ENCODE data around the gene DAAM2.

The DAAM2 gene

DNA sequence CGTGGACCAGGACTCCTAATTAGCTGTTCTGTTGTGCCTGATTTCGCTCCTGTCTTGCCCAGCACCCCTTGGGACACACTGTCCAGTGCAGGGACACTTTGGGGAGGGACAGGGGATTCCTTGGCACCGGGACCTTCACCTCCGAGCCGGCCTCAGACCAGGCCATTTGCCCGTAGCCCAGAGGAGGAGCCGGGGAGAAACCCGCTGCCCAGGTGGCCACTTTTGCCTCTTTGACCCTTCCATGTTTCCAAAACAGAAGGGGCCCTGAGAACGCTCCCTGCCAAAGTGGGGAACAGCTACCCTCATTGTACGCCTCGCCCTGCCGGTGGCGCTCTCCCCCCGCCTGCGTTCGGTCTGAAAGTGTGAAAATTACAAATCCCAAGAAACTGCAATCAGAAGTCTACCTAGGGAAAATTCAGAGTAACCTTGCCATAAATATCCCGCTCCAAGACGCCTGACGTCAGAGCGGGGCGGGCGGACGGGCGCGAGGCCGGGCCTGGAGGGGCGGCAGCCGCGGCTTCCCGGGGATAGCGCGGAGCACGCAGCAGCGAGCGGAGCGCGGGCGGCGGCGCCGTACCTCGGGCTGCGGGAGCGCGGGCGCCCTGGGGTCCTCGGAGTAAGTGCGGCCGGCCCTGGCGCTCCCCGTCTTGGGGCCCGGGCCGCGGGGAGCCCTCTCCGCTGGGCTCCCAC is at the start of gene DAAM2:
Gene DAAM2 (plus strand): TSS at position 527 of the 690 bp plus-strand sequence. CDS start 63,927 bp downstream, outside the sequence.
- no peak for FAIRE-seq

DNA sequence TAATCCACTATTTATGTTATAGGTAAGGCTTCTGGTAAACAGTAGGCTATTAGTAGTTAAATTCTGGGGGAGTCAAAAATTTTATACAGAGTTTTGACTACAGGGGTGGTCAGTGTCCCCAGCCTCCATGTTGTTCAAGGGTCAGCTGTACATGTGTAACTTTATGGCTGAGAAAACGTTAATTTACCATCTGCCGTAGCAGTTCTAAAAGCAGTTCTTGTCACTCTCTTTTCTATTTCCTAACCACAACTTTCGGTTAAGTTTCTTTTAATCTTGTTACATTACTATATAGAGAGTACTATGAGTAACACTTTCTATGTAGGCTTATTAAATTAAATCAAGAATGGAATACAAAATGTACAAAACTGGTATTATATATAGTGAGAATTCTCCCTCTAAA is 45.4 kb upstream of the DAAM2 start:
- no peak for FAIRE-seq

DNA sequence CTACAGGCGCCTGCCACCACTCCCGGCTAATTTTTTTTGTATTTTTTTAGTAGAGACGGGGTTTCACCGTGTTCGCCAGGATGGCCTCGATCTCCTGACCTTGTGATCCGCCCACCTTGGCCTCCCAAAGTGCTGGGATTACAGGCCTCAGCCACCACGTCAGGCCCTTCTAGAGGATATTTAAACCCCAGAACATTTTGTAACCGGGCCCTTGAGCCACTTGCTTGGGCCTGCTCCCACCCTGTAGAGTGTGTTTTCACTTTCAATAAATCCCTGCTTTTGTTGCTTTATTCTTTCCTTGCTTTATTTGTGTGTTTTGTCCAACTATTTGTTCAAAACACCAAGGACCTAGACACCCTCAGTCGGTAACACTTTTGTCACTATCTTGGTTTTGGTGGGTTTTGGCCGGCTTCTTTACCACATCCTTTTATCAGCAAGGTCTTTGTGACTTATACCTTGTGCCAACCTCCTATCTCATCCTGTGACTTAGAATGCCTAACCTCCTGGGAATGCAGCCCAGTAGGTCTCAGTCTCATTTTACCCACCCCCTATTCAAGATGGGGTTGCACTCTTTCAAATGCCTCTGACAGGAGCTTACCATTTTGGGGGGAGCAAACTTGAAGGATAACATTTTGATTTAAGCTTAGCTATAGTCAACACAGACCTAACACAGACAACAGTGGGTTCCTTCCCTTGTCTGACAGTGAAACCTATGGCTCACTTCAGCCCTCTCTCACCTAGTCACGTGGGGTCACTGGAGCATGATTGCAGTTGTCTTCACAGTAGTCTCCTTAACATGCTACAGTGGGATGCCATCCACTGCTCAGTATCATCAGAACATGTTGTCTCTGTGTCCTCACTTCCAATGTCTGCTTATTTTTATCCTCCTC is 39.1 kb upstream of the DAAM2 start:
- no peak for FAIRE-seq

DNA sequence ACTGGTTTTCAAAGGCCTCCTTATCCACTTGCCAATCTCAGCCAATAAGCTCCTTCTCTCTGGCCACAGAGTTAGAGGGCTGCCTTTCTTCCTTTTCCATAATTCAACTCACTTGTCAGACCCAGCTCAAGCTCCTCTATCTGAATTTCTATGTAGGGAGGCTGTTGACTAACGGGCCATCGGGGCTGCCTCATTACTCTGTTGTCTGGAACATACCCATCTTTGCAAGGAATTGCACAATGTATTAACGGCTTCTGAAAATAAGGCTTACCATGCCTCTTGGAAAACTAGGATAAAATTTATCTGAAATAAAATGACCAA is 38.5 kb upstream of the DAAM2 start:
- no peak for FAIRE-seq

DNA sequence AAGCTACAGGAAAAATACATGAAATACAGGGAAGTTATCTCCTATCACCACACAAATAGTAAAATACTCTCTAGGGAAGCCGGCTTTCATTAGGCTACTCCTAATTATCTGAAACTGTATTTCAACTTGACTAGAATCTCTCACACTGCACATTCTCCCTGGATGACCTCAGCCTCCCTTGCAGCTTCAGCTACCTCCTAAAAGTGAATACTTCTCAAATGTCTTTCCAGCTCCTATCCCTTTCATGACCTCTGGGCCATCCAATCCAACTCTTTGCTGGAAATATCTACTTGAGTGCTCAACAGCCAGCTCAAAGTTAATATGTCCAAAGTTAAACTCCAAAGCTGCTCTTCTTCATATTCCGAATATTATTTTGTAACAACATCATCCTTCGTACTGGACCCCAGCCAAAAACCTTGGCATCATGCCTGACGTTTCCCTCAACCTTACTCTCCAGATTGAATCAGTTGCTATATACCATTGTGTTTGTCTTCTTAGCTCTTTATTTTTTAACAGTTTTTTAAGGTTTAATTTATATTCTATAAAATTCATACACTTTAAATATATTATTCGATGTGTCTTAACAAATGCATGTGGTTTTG is 37.6 kb upstream of the DAAM2 start:
- no peak for FAIRE-seq

DNA sequence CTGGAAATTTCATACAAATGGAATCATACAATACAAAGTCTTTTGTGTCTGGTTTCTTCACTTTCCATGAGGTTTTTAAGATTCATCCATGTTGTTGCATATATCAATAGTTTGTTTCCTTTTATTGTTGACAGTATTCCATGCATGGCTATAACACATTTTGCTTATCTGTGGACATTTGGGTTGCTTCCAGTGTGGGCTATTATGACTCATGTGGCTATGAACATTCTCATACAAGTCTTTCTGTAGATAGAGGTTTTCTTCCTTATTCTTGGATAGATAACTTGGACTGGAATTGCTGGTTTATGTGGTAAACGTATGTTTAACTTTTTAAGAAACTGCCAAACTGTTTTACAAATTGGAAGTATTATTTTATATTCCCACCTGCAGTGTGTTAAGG is 36.9 kb upstream of the DAAM2 start:
- FAIRE-seq, result no peak

DNA sequence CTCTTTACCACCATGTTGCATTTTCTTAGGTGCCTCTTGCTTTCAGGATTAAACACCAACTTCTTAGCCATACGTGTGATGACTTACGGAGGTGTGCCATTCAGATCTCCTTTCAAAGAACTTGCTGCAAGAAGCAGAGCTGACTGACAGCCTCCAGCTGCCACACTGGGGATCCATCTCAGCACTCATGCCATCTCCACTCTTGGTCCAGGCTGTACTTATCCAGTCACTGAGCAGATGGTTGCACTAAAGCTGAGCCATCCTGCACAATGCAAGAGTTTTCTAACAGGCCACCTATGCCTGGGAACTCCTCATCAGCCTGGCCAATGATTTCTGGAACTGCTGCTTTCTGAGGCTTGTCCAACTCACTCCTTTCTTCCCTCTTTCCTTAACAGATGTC is 35.6 kb upstream of the DAAM2 start:
- no peak for FAIRE-seq

DNA sequence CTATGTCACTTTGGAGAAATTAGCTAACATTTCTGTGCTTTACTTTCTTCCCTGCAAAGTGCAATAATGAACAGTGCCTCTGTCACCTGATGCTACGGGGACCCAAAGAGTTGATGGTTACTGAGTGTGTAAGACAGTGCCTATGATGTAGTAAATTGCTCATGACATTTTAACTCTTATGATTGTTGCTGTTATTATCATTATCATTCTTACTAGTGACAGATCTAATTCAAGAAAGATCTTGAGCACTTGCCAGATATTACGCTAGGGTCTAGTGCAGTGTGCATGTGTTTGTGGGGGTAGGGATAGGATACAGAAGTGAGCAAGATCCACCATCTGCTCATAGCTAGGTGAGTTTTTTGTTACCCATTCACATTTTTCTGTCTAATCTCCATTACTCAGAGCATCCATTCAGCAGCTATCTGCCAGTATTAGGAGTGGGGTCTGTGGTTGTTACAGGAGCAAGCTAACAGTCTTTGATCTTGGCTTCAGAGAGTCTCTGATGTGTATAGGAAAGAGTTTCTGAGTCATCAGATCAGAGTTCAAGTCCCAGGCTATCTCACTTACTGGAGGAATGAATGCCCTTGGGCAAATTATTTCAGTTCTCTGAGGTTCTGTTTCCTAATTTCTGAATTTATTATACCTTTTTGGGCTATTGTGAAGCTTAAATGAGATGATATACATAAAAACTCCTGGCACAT is 33.1 kb upstream of the DAAM2 start:
- no peak for FAIRE-seq

DNA sequence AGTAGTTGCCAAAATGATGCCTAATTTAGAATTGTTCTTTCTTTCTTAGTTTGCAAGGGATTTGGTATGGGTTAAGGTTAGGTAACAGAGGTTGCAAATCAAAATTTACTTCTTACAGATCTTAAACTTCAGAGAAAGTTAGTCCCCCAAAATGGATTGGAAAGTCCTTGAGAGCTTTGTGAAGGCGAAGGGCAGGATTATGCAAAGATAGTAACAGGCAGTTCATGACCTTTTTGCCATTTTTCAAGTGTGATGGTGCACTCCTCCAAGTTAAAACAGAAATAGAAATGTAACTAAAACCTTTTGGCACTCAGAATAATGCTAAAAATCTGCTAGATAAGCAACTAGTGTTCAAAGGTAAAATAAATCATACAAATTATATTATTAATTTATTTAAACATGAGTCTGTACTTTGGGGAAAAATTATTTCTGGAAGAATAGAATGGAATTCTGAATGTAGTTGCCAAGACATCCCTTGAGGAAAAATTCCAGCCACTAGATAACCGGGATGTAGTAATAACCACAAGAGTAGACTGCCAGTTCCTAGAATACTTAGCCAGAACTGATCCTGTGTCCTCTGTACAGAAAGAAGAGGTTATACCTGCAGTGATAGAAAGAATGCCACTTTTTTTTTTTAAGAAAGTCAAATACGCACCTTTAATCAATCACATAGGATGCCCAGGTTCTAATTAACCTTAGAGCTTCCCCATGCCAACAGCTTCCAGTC is 31.8 kb upstream of the DAAM2 start:
- FAIRE-seq, result no peak

DNA sequence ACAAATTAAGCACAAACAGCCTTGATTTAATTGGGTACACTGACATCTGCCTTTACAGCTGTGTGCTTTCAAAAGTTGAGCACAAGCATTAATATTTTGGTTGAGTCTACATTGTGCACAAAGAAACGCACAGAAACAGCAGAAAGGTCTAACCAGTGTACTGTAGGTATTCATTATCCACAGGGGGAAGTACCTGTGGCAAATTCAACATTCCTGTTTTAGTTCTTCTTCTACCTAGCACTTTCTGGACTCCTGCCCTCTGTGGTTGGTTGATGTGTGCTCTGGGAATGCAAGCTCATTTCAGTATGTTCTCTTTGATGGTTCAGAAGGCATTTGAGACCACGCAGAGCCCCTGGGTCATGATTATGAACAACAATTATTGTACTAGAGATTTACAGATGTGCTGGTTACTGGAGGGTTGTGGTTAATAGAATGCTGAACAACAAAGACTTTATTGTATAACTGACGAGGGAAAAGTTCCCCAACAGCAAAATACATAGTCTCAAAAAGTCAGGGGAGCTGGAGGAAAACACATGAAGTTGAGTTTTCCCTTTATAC is 26.6 kb upstream of the DAAM2 start:
- no peak for FAIRE-seq

DNA sequence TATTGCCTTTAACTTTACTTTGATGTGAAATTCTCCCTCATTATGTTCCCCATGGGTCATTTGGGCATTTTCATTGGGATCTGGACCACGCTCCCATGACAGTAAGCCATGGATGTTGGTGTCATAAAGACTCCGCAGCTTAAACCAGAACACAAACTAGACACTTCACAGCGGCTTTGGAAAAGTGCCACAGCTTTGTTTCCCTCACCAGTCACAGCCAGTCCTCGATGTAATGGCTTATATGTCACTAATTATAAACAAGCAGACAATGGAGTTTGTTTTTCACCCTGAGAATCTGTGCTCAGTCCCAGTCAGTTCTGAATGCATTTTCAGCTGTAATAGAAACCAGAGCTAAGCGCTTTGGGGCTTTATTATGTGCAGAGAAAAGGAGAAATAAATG is 23.2 kb upstream of the DAAM2 start:
- FAIRE-seq, result no peak

DNA sequence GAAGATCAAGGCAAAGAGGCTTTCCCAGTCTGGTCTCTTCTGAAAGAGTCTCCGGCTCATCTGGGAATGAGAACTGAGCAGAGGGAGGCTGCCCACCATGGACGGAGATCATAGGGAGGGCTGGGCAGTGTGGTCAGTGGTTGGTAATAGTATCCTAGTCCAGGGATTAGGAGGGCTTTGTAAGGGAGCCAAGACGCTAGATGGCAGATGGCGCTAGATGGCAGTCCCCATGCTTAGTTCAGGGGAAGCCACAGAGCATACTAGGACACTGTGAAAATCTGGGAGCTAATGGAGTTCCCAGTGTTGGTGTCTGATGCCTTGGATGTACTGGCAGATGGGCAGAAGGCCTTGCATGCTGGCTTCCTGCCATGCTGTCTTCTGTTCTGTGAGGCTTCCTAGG is 21.7 kb upstream of the DAAM2 start:
- FAIRE-seq, result no peak

DNA sequence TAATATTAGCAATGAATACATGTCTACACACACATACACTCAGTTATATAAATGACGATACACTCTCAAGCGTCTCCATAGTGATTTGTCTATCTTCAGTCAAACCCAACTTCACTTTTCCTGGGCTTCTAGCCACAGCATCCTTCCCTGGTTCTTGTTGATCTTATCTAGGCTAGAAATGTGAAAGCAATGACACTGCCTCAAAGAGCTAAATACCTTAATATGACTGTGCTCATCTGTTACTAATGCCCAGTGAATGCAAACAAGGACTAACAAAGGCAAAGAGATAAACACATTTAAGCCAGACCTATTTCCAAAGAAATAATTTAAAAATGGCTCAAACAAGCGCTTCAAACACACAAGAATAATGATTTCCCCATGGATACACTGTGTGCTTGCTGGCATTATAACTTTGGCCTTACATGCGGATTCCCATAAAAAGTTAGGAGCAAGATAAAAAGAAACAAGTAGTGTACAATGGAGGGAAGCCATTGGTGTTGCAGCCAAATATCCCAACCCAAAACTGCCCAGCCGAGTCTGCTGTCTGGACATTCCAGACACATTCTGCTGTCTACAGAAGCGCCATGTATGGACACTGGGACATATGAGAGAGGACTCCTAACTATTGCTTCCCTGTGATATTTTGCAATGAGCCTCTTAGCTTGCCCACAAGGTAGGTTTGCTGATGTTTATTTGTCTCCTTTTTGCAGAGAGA is 19.5 kb upstream of the DAAM2 start:
- FAIRE-seq, result no peak

DNA sequence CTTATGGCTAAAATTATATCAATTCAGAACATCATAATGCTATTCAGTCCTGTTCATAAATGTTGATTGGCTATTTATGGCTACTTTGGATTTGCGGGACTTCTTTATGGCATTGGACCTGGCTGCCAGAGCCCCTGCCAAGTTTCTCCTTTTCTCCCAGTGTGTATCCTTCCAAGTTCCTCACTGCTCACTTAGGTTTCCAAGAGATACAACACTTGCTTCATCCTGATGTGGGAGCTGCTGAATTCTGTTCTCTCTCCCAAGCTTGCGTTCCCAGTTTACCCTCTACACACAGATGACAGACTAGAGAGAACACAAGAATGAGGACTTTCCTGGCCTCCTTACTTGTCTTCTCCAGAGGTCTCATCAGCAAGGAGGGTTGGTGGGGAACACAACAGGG is 18.4 kb upstream of the DAAM2 start:
- FAIRE-seq, result no peak

DNA sequence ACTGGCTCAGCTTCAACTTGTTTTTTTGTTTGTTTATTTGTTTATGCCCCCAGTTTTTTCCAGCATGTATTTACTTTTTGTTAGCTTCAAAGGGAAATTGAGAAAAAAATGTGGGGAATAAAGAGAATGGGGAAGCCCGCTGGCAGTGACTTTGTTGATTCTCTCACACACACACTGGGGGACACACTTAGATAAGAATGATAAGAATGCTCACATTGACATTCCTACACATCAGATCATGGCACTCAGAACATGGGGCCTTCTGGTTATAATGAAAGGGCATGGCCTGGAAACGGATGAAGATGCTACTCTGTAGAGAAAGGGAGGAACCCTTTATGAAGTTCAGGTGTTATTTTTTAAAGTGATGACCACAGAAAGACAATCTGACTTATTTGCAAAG is 15.6 kb upstream of the DAAM2 start:
- FAIRE-seq, result no peak

DNA sequence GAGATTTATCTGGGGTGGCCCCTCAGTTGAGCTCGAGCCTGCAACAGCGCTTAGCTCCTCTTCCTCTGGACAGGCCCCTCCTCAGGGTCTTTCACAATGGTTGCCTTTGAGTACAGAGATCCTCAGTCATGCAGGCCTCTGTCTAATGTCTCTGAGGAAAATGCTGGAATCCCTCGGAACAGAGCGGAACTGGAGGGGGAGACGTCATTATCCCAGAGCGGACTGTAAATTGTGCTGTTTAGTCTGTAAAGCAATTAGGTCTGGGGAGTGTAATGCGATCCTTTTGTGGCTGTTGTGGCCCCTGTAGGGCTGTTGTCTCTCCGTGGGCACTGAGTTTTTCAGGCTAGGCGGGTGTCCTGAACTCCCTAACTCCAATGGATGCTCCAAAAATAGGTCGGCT is 15.0 kb upstream of the DAAM2 start:
- FAIRE-seq, result no peak

DNA sequence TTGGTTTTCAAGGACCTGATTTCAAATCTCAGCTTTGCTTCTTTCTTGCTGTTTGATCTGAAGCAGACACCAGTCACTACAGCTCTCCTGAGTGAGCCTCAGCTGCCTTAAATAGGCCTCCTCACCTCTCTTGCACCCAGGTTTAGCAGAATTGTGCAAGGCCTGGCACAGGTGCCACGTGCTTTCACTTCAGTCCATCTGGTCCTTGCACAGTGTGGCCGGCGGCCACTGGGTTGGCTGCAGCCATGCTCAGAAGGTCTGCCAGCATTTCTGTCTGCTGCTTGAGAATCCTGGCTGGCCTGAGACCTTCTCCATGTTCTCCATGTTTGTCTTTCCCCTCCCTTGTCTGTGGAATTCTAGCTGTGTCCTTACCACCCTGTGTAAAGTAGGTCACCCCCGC is 14.5 kb upstream of the DAAM2 start:
- no peak for FAIRE-seq

DNA sequence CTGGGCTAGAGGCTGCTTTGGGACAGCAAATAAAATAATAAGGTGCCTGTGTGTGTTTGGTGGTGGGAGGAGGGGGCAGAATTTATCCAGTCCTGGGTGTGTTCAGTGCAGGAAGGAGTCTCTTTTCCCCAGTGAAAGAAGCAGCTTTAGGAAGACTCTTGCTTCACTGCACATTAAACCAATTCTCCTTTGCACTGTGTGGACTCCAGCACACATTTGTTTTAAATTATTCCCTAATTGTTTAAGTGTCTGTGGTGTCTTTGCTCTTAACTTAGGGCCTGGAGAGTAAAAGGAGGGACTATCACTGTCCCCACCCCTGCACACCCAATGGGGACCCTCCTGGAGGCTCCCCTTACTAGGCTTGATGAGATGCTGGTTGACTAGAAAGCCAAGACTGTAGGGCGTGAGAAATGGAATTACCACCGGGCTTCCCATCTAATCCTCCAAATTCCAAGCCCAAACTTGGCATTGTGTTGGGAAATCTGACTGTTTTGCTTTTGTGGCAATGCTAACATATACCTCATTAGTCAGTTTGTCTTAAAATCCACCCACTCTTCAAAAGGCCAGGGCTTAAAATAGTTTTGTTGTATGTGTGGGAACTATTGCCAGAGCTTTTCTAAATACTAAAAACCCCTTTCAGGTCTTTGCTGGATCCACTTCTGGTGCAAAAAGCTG is 13.5 kb upstream of the DAAM2 start:
- no peak for FAIRE-seq

DNA sequence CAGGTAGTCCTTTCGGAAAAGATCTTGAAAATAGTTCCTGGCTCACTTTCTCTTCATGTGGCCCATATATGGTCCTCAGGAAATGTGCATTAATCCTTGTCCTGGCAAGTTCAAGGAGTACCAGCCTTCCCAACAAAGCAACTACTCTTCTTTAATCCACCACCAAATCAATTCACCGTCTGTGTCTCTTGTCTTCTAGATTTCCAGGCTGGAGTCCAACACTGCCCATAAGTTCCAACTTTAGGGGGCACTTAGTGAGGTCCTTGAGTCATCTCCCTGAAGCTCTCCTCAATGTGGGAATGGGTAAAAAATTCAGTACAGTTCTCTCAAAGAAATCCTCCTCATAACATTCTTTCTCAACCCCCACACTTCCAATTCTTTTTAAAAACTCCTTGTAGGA is 6.9 kb upstream of the DAAM2 start:
- no peak for FAIRE-seq

DNA sequence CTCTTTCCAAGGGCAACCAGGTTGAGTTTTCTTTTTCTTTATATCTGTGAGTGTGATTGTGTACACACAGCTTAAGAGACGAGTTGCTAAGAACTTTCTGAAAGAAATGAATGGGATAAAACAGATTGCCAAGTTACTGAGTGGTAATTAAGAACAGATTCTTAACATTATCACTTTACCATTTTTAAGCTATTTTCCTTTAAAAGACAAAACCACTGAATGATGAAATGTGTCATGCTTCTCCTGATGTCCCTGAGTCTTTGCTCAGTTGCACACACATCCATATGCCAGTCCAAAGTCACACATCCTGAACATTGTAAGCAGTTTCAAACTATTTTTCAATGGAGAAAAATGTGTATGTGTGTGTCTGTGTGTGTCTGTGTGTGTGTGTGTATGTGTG is 5.5 kb upstream of the DAAM2 start:
- no peak for FAIRE-seq

DNA sequence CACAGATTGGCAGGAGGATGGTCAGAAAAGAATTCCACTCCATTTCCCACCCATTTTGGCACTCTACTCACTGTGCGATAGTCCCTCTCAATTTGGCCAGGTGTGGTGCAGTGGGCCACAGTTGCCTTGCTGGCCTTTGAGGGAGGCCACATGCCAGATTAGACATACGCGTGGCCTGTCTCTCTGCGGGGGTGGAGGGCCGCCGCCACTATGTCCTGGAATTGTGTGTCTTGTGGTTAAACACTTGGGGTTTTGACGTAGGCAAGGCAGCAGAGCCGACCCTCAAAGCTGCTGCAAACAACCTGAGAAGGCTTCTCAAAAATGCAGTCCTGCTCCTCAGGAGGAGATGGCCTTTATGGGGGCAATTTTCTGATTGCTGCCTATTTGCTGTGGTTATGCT is 4.9 kb upstream of the DAAM2 start:
- no peak for FAIRE-seq

Data from A204.1 (cell line).